ENCODE results near the gene NEK11.

NEK11 gene

GRCh38 chr3:131026321-131027151, at the start of gene NEK11, which contains the start of gene ASTE1:
Gene NEK11, plus strand, starts transcription at chr3:131026877. Its CDS starts 2,832 bp downstream, at chr3:131029709.
Gene ASTE1, minus strand, starts transcription at chr3:131026825. Its CDS starts 1,519 bp downstream, at chr3:131025306.
- DNase-seq (peak; percentile 90), ATAC-seq (peak; percentile 99)

- DNase-seq = no peak
- no peak for ATAC-seq
Observed at GRCh38 chr3:130979117-130979516, 47.6 kb upstream of the NEK11 start.

- DNase-seq (no peak), ATAC-seq (no peak)
Observed at GRCh38 chr3:130981469-130981868, 45.2 kb upstream of the NEK11 start.

- DNase-seq (no peak), ATAC-seq (no peak)
Observed at GRCh38 chr3:130990282-130990681, 36.4 kb upstream of the NEK11 start.

- DNase-seq (no peak), ATAC-seq (no peak)
Observed at GRCh38 chr3:130991126-130991525, 35.6 kb upstream of the NEK11 start.

GRCh38 chr3:130992344-130992743, 34.3 kb upstream of the NEK11 start:
- DNase-seq (no peak), ATAC-seq (no peak)

- ATAC-seq (no peak), DNase-seq (no peak)
Observed at GRCh38 chr3:130997289-130997688, 29.4 kb upstream of the NEK11 start.

- ATAC-seq = no peak
Observed at GRCh38 chr3:131001071-131001470, 25.6 kb upstream of the NEK11 start.

GRCh38 chr3:131004603-131005002, 22.1 kb upstream of the NEK11 start:
- ATAC-seq (peak; percentile 55), DNase-seq (no peak)

More at GRCh38 chr3:131001071-131001470, 25.6 kb upstream of the NEK11 start:
- DNase-seq = no peak

- ATAC-seq (no peak), DNase-seq (no peak)
Observed at GRCh38 chr3:131007256-131007655, 19.4 kb upstream of the NEK11 start.

- DNase-seq (no peak), ATAC-seq (no peak)
Observed at GRCh38 chr3:131007782-131008181, 18.9 kb upstream of the NEK11 start.

GRCh38 chr3:131008326-131008725, 18.4 kb upstream of the NEK11 start:
- DNase-seq (no peak), ATAC-seq (no peak)

- DNase-seq = no peak
- no peak for ATAC-seq
Observed at GRCh38 chr3:131009698-131010097, 17.0 kb upstream of the NEK11 start.

- DNase-seq = no peak
- no peak for ATAC-seq
Observed at GRCh38 chr3:131018970-131019369, 7.7 kb upstream of the NEK11 start.

- peak; percentile 60 for ATAC-seq
Observed at GRCh38 chr3:131020122-131020693, 6.5 kb upstream of the NEK11 start.

GRCh38 chr3:131025539-131025938, 1.1 kb upstream of the NEK11 start:
- no peak for DNase-seq
- no peak for ATAC-seq

More at GRCh38 chr3:131020122-131020693, 6.5 kb upstream of the NEK11 start:
- DNase-seq = no peak

- ATAC-seq = no peak
- DNase-seq = no peak
Observed at GRCh38 chr3:131028844-131029243, 2.2 kb downstream of the NEK11 start.

GRCh38 chr3:131031660-131032059, 5.0 kb downstream of the NEK11 start:
- no peak for ATAC-seq
- no peak for DNase-seq

GRCh38 chr3:131033480-131034080, 6.9 kb downstream of the NEK11 start:
- DNase-seq (peak; percentile 11), ATAC-seq (no peak)

GRCh38 chr3:131036200-131036816, 9.6 kb downstream of the NEK11 start:
- ATAC-seq = no peak
- DNase-seq = no peak

GRCh38 chr3:131036986-131037385, 10.3 kb downstream of the NEK11 start:
- no peak for ATAC-seq
- DNase-seq = no peak

GRCh38 chr3:131038326-131038725, 11.6 kb downstream of the NEK11 start:
- ATAC-seq (no peak), DNase-seq (no peak)

All from stimulated activated naive CD8-positive, alpha-beta T cell treated with anti-CD3 and anti-CD28 coated beads, Interleukin-15, Interleukin-2, amounts not matched to agents 100 U/mL and 50 U/mL, for 24 hours (primary cell).